ENCODE measurements around the gene SEC14L5. TPM values are rescaled to one million over a fixed set of nuclear protein-coding genes. Genes with fewer than 3 reads are reported as not detected.

Gene SEC14L5
- 0.35 TPM for total RNA-seq
- long read RNA-seq: 0 reads

DNA sequence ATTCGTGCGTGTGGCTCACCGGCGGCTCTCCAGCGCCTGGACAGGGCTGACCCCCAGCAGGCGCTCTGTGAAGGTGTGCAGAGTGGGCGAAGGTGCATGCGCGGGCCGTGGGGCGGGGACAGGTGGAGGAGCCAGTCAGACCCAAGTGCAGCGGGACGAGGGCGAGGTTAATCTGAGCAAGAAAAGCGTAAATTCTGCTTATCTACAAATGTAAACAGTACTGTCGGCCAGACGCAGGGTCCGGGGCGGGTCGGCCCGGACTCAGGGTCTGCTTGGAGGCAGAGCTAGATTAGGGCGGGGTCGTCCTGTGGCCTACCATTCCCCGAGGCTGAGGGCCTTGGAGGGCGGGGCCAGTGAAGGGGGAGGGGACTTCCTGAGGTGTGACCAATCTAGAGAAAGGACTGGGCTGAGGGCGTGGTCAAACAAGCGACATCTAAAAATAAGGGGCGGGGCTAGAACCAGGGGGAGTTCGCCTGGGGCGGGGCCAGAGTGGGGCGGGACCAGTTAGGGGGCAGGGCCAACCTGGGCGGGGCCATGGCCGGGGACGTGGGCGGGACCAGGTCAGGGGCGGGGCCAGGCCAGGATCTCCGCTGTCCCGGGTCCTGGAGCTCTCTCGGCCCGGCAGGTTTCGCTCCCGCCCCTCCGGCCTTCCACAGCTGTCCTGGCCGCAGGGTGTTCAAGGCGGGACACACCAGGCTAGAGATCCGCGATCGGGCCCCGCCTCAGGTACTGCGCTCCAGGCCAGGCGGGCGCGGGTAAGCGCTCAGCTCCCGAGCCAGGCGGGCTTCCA is at the start of gene SEC14L5:
SEC14L5 (plus strand) TSS at position 611 of the 790 bp plus-strand sequence. CDS start 994 bp downstream, outside the sequence.
- DNase-seq (ENCODE audit: low spot score): peak; percentile 99

DNA sequence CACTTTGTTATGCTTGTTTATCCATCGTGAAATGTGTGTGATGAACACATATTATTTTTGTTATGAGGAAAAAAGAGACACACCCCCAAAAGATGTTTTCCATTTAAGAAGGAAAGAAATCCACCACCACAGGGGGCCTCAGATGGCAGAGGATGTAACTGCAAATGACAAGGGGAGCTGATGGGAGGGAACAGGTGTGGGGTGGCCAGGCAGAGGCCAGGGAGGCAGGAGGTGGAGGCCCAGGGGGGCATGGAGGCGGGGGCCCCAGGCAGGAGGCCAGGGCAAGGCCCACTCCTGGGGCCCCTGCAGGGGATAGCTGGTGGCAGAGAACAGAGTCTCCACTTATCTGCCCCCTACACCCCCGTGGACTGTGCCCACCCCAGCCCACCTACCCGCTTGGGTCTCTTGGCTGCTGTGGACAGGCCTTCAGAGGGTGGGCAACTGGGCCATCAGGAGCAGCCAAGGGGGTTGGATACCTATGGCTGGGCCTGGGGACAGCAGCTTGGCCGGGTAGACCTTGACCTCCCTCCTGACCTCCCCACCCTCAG is 49.2 kb upstream of the SEC14L5 start:
- no peak for DNase-seq (ENCODE audit: low spot score)

DNA sequence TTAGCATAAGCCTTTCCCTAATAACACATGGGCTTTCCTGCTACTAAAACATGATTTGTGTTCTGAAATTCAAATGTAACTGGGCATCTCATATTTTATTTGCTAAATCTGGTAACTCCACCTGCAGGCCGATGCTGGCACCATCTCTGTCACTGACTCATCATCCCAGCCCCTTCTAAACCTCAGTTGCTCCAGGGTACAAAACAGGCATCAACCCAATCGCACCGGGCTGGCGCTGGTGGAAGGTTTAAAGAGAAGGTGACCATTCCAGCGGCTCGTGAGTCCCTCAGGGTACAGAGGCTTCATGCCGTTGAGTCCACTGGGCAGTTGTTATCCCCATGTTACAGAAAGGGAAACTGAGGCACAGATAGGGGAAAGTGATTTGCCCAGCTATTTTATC is 48.3 kb upstream of the SEC14L5 start:
- no peak for DNase-seq (ENCODE audit: low spot score)

- no peak for DNase-seq (ENCODE audit: low spot score)
Measured at GRCh38 chr16:4910828-4911227, 47.3 kb upstream of the SEC14L5 start.

DNA sequence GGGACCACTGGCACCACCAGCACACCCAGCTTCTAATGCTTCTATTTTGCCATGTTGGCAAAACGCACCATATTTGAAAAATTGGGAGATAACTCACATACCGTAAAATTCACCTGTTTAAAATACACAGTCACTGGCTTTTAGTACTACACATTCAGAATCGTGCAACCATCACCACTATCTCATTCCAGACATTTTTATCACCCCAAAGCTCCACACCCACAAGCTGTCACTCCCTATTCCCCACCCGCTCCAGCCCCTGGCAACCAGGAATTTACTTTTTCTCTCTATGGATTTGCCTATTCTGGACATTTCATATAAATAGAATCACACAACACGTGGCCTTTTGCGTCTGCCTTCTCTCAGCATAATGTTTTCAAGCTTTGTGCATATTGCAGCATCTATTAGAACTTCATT is 46.2 kb upstream of the SEC14L5 start:
- no peak for DNase-seq (ENCODE audit: low spot score)

- DNase-seq (ENCODE audit: low spot score): no peak
Measured at GRCh38 chr16:4913130-4913773, 44.9 kb upstream of the SEC14L5 start.

GRCh38 chr16:4913774-4914525 is 44.2 kb upstream of the SEC14L5 start:
- no peak for DNase-seq (ENCODE audit: low spot score)

DNA sequence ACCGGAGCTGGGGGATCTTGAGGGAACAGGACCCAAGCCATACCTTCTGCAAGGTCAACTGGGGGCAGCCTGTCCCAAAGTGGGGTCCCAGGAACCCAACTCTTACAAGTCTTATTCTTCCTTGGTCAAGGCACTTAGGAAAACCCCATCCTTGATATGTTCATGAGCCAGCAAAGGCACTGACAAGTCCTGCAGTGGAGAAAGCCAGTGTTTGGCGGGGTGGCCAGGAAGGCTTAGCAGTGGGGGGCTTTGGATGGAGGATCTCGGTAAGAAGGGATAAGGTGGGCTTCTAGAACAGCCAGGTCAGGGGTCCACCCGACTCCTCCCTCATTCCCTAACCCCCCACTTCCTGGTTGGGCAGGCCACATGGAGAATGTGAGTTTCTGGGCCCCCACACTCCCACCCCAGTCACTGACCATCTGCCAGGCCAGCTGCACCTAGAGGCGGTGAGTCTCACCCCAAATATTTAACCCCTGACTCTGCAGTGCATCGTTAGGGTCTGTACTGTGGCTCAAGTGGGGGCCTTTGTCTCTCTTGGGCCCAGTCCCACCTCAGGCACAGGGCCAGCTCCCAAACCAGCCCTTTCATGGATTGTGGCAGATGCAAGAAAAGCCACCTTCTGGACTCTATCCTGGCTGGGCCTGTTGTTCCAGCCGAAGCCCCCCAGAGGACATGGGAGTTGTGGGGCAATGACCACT is 43.5 kb upstream of the SEC14L5 start:
- DNase-seq (ENCODE audit: low spot score): no peak

DNA sequence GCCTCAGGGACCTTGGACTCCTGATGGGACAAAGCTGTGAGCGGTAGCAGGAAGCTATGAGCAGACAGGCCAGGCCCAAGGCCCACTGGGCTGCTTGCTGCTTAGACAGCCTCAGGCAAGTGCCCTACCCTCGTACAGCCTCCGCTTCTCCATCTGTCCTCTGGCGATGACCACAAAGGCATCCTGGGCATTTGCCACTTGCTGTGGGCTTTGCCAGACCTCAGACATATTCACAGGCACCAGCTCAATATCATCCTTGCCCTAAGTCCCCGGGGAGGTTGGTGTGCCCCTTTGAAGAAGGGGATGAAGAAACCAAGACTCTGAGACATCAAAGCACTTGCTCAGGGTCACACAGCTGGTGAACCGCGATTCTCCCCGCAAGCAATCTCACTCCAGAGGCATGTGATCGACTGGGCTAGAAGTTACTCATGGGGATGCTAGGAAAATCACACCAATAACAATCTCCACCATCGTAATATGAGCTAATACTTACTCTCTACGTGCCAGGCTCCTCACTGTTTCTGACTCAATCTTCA is 42.8 kb upstream of the SEC14L5 start:
- no peak for DNase-seq (ENCODE audit: low spot score)

GRCh38 chr16:4917117-4917516 is 41.0 kb upstream of the SEC14L5 start:
- DNase-seq (ENCODE audit: low spot score): no peak

GRCh38 chr16:4918781-4919251 is 39.3 kb upstream of the SEC14L5 start:
- no peak for DNase-seq (ENCODE audit: low spot score)

- DNase-seq (ENCODE audit: low spot score): no peak
Measured at GRCh38 chr16:4920826-4921225, 37.3 kb upstream of the SEC14L5 start.

- DNase-seq (ENCODE audit: low spot score): no peak
Measured at GRCh38 chr16:4922721-4923342, 35.3 kb upstream of the SEC14L5 start.

DNA sequence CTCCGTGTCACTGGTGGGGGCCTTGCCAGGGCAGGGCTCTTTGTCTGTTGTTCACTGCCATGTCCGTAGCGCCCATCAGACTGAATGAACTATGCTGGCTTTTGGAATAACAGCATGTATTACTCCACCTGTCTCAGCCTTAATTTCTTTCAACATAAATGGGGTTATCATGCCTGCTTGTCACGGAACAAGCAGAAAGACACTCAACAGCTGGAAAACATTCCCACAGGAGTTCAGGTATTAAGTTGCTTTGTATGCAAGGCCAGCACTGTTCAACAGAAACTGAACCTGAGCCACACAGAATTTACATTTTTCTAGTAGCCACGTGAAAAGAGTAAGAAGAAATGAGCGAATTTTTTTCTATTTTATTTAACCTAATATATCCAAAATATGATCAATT is 34.3 kb upstream of the SEC14L5 start:
- no peak for DNase-seq (ENCODE audit: low spot score)

- no peak for DNase-seq (ENCODE audit: low spot score)
Measured at GRCh38 chr16:4924593-4925292, 33.4 kb upstream of the SEC14L5 start.

- DNase-seq (ENCODE audit: low spot score): no peak
Measured at GRCh38 chr16:4925293-4925607, 32.9 kb upstream of the SEC14L5 start.

GRCh38 chr16:4925791-4926190 is 32.3 kb upstream of the SEC14L5 start:
- no peak for DNase-seq (ENCODE audit: low spot score)

- DNase-seq (ENCODE audit: low spot score): no peak
Measured at GRCh38 chr16:4926928-4927327, 31.2 kb upstream of the SEC14L5 start.

DNA sequence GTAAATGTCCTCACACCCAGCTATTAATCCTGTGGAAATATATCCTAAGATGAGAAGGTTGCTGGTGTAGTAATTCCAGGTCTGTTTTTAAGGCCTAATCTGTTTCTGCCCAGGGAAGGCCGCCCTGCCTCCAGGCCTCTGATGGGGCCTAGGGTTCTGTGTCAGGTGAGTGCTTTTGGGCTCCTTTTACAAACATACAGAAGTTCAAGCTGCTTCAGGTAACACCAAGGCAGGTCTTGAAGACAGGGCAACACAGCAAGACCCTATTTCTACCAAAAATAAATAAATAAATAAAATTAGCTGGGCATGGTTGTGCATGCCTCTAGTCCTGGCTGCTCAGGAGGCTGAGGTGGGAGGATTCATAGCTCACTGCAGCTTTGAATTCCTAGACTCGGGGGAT is 30.5 kb upstream of the SEC14L5 start:
- no peak for DNase-seq (ENCODE audit: low spot score)

DNA sequence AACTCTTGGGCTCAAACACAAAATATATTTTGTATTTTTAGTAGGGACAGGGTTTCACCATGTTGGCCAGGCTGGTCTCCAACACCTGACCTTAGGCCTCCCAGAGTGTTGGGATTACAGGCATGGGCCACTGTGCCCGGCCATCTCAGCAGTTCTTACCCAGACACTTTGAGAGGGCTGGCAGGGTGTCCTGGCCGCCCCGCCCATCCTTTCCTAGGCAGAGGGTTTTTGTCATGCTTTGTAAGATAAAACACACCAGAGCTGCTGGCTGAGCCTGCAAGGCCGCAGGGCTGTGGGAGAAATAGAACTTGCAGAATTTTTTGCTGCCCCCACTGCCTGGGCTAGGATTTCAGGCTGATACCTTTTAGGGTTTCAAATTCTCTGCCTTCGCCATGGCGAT is 29.9 kb upstream of the SEC14L5 start:
- DNase-seq (ENCODE audit: low spot score): no peak

Data from mesenteric fat pad (tissue), 1 donor.